Endothelial cell of umbilical vein (primary cell): Measurements from ENCODE around the gene ADAMTSL3. TPM values are rescaled to one million over a fixed set of nuclear protein-coding genes. Genes with fewer than 3 reads are reported as not detected.

Experiments used
- BruUV-seq: library from RNA; stranded (reverse); fragments of 400-500 nt; replicated peaks from 2 replicates; lab custom pipeline; 2021; lab: Mats Ljungman, UMichigan
- CTCF ChIA-PET: fragments of 300-600, 350-600 bp; sonication (Branson Sonifier 250); formaldehyde crosslinking; loops from one replicate; lab custom pipeline; 2021; ENCODE audit warnings: antibody characterized with exemption, inconsistent platforms; lab: Charles Lee
- POLR2A ChIA-PET: fragments of 300-600, 350-600 bp; sonication (Branson Sonifier 250); formaldehyde crosslinking; loops from one replicate; lab custom pipeline; 2021; ENCODE audit warnings: antibody characterized with exemption, inconsistent platforms; lab: Charles Lee
- DNase-seq: peaks from one replicate; pipeline ENCODE4 v3.0.0-alpha.2; 2011; ENCODE audit warnings: low read depth, low spot score
- FAIRE-seq: peaks from 2 replicates; lab custom pipeline; 2011; peaks lifted over from hg19 to GRCh38; lab: Jason Lieb, UNC
- H2AFZ ChIP-seq: 2 replicates; pipeline ENCODE4 v1.6.0; 2012; ENCODE audit warnings: low read depth, low read length, control low read depth, inconsistent platforms
- H3K27ac ChIP-seq: 2 replicates; pipeline ENCODE4 v1.5.1; 2011; ENCODE audit warnings: low read depth, mild to moderate bottlenecking, control low read depth, low read length, moderate library complexity; ENCODE audit not compliant: insufficient read depth
- H3K27me3 ChIP-seq, 2 experiments: 2 replicates each; pipeline versions ENCODE4 v1.6.0 to v1.6.1; 2011; ENCODE audit warnings: low read length in 2 of 2, mixed read lengths in 1 of 2; ENCODE audit not compliant: control insufficient read depth in 2 of 2, insufficient read depth in 2 of 2
- H3K36me3 ChIP-seq, 2 experiments: 2 replicates in 1 of 2; 3 replicates in 1 of 2; pipeline ENCODE4 v1.5.1; 2011; ENCODE audit warnings: low read length in 2 of 2, mild to moderate bottlenecking in 1 of 2, moderate library complexity in 1 of 2; ENCODE audit not compliant: control insufficient read depth in 2 of 2, insufficient read depth in 2 of 2; ENCODE audit errors: extremely low read depth in 1 of 2
- H3K4me1 ChIP-seq: 3 replicates; pipeline ENCODE4 v1.5.1; 2011; ENCODE audit warnings: mild to moderate bottlenecking, low read length; ENCODE audit not compliant: control insufficient read depth, insufficient read depth; ENCODE audit errors: extremely low read depth
- H3K4me2 ChIP-seq: 2 replicates; pipeline ENCODE4 v1.6.1; 2011; ENCODE audit warnings: low read length, control low read depth, mixed read lengths; ENCODE audit not compliant: insufficient read depth
- H3K4me3 ChIP-seq, 3 experiments: fragments of 200-600 bp in 1 of 3; sonication (generic), shearing (Covaris generic) in 1 of 3; replicated peaks in 1 of 3; 2 replicates each; pipeline ENCODE4 v1.5.1; 2011 to 2016; ENCODE audit warnings: control low read depth in 3 of 3, low read length in 3 of 3, mild to moderate bottlenecking in 2 of 3, inconsistent platforms in 1 of 3, low read depth in 1 of 3, moderate library complexity in 1 of 3; ENCODE audit not compliant: insufficient read depth in 1 of 3
- H3K79me2 ChIP-seq: 2 replicates; pipeline ENCODE4 v1.6.0; 2012; ENCODE audit warnings: low read length, inconsistent platforms; ENCODE audit not compliant: control insufficient read depth, insufficient read depth
- H3K9ac ChIP-seq: replicated peaks from 2 replicates; pipeline ENCODE3; 2011; ENCODE audit warnings: low read length, control low read depth; ENCODE audit not compliant: insufficient read depth; ENCODE audit errors: extremely low read depth
- H3K9me1 ChIP-seq: replicated peaks from 3 replicates; pipeline ENCODE4 v1.6.0; 2011; ENCODE audit warnings: mild to moderate bottlenecking, low read length; ENCODE audit not compliant: control insufficient read depth, insufficient read depth; ENCODE audit errors: extremely low read depth
- H3K9me3 ChIP-seq: replicated peaks from 2 replicates; pipeline ENCODE4 v1.5.1; 2012; ENCODE audit warnings: low read length, inconsistent platforms; ENCODE audit not compliant: control insufficient read depth, insufficient read depth
- H4K20me1 ChIP-seq: replicated peaks from 2 replicates; pipeline ENCODE3; 2011; ENCODE audit warnings: mild to moderate bottlenecking, low read length; ENCODE audit not compliant: control insufficient read depth, insufficient read depth; ENCODE audit errors: extremely low read depth
- CTCF ChIP-seq, 2 donors: IDR thresholded peaks; 1 replicate in 1 of 2; 2 replicates in 1 of 2; pipeline ENCODE4 v1.5.1; 2011; ENCODE audit warnings: low read length in 2 of 2, mild to moderate bottlenecking in 2 of 2, moderate library complexity in 2 of 2, control low read depth in 1 of 2, inconsistent platforms in 1 of 2, low read depth in 1 of 2; ENCODE audit not compliant: insufficient read depth in 1 of 2; ENCODE audit errors: extremely low read depth in 1 of 2
- EZH2 ChIP-seq: IDR thresholded peaks from 2 replicates; pipeline ENCODE4 v1.6.1; 2012; ENCODE audit warnings: borderline replicate concordance, low read depth, mild to moderate bottlenecking, moderate library complexity, low read length, inconsistent platforms; ENCODE audit not compliant: severe bottlenecking
- FOS ChIP-seq: IDR thresholded peaks from 2 replicates; pipeline ENCODE4 v1.6.1; 2011; ENCODE audit warnings: mild to moderate bottlenecking, low read length, moderate library complexity, borderline replicate concordance; ENCODE audit not compliant: insufficient read depth
- GATA2 ChIP-seq: IDR thresholded peaks from 2 replicates; pipeline ENCODE4 v1.7.0; 2011; ENCODE audit warnings: low read depth, mild to moderate bottlenecking, moderate library complexity, mixed read lengths, low read length; ENCODE audit not compliant: insufficient read length, insufficient read depth
- JUN ChIP-seq: IDR thresholded peaks from 2 replicates; pipeline ENCODE4 v1.6.1; 2011; ENCODE audit warnings: borderline replicate concordance, low read depth; ENCODE audit not compliant: insufficient read length, insufficient read depth
- MAX ChIP-seq: IDR thresholded peaks from 2 replicates; pipeline ENCODE4 v1.6.1; 2011; ENCODE audit not compliant: insufficient read depth, insufficient read length
- MYC ChIP-seq: IDR thresholded peaks from one replicate; pipeline ENCODE4 v1.6.1; 2011; ENCODE audit warnings: mild to moderate bottlenecking, low read depth, low read length
- POLR2A ChIP-seq: IDR thresholded peaks from 2 replicates; pipeline ENCODE4 v1.6.1; 2012; ENCODE audit warnings: low read depth, mild to moderate bottlenecking, control low read depth, low read length
- POLR2AphosphoS5 ChIP-seq: IDR thresholded peaks from 2 replicates; pipeline ENCODE4 v1.6.1; 2012; ENCODE audit warnings: low read depth, mild to moderate bottlenecking, control low read depth, low read length, moderate library complexity; ENCODE audit not compliant: insufficient read depth
- dilution Hi-C: fragments of 300-500 bp; cut with MboI; formaldehyde crosslinking; loops from one replicate; pipeline ENCODE4 v1.15.0; 2019; ENCODE audit warnings: low sequenced_read_pairs; ENCODE audit not compliant: extremely low pct_ligation_motif_present
- intact Hi-C: fragments of 100-400 bp; cut with micrococcal nuclease; formaldehyde crosslinking; loops from one replicate; pipeline ENCODE4 v1.10.0; 2022
- polyA plus RNA-seq, 4 experiments: library from polyadenylated mRNA; depleted of rRNA in 3 of 4; stranded (reverse) in 3 of 4; unstranded in 1 of 4; fragments of >200 nt; gene quantifications; 2 replicates each; pipeline versions ENCODE4 v1.2.1 to v1.2.3, GENCODE V29; 2011 to 2012; ENCODE audit warnings: missing spikeins in 1 of 4
- total RNA-seq: library from RNA; stranded (reverse); gene quantifications from 2 replicates; pipeline ENCODE4 v1.2.3, GENCODE V29; 2021

ADAMTSL3 gene
- total and polyA plus RNA-seq, 2 donors (not counting 3 experiments of a cell fraction or from before 2014, with no cell fraction given): not detected

GRCh38 chr15:83732196-83732595, 78.3 kb downstream of the ADAMTSL3 start:
- POLR2A ChIA-PET: no interaction called here
- CTCF ChIA-PET: no interaction called here
- TF ChIP-seq POLR2AphosphoS5: no peak
- TF ChIP-seq EZH2: no peak
- TF ChIP-seq POLR2A: no peak
- TF ChIP-seq CTCF (IDR thresholded peaks at IDR 0.05; ENCODE audit: extremely low read depth in 1 of 2, insufficient read depth in 1 of 2, low read depth in 1 of 2, low read length in 2 of 2): no peak
- no peak for TF ChIP-seq JUN
- no peak for TF ChIP-seq FOS
- TF ChIP-seq MAX: no peak
- TF ChIP-seq MYC: no peak
- no peak for TF ChIP-seq GATA2
- dilution Hi-C loops (no loop called here), intact Hi-C loops (no loop called here)
- Histone ChIP-seq H3K4me3 (no peak overlapping the region), H3K4me2 (no peak overlapping the region), H2AFZ (no peak overlapping the region), H4K20me1 (no peaks in the 10 kb centered on the region), H3K36me3 (no peaks in the 10 kb centered on the region), H3K27me3 (no peaks in the 10 kb centered on the region), H3K9me3 (no peaks in the 10 kb centered on the region), H3K4me1 (no peaks in the 10 kb centered on the region), H3K9me1 (no peaks in the 10 kb centered on the region), H3K79me2 (no peaks in the 10 kb centered on the region), H3K9ac (no peak overlapping the region), H3K27ac (no peak overlapping the region)
- DNase-seq: no peak
- no TSS peak for BruUV-seq
- no peak for FAIRE-seq
